ENCODE results near the gene FYCO1. TPM values are rescaled to one million over a fixed set of nuclear protein-coding genes. Genes with fewer than 3 reads are reported as not detected.
"Not testable (repeated sequence)": the region's sequence is repeated elsewhere in the genome, so short reads cannot be mapped to it uniquely, and the experiment has no call there.

Gene FYCO1
- total RNA-seq, 2 experiments from 2014 or later: 21.7 to 22.6 TPM

- H3K36me3 Mint-ChIP-seq (ENCODE audit: low read depth): peaks cover 5% of the 10 kb centered on the region
- H3K9me3 Mint-ChIP-seq: peaks cover 10% of the 10 kb centered on the region
- H3K27ac Mint-ChIP-seq: no peak overlapping the region
- H3K27me3 Mint-ChIP-seq: peaks cover 6% of the 10 kb centered on the region
- POLR2A ChIA-PET: no interaction called here
- CTCF ChIA-PET: no interaction called here
- no peak for DNase-seq
- no peak overlapping the region for H3K4me3 Mint-ChIP-seq
- H3K4me1 Mint-ChIP-seq: peaks cover 4% of the 10 kb centered on the region
These were observed 27.5 kb upstream of the FYCO1 start for GRCh38 chr3:46022909-46023785.

DNA sequence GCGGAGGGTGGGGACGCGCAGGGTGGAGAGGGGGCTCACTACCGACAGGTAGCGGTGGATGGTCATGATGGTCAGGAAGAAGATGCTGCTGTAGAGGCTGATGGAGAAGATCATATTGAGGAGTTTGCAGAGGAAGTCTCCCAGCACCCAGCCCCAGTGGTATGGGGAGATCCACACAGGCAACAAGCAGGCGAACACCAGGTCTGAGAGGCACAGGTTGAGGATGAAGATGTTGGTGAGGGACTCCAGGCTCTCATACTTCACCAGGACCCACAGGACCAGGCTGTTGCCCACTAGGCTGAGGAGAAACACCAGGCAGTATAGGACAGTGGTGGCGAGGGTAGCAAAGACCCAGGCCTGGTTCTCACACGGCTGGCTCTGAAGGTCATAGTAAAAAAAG lies 25.9 kb upstream of the FYCO1 start:
- DNase-seq: no peak
- ChIA-PET POLR2A (no interaction called here), CTCF (no interaction called here)
- Mint-ChIP-seq H3K4me3 (no peak overlapping the region), H3K4me1 (peaks cover 12% of the 10 kb centered on the region), H3K27ac (no peak overlapping the region), H3K36me3 (ENCODE audit: low read depth) (no peaks in the 10 kb centered on the region), H3K27me3 (peaks cover 6% of the 10 kb centered on the region), H3K9me3 (peaks cover 4% of the 10 kb centered on the region)

DNA sequence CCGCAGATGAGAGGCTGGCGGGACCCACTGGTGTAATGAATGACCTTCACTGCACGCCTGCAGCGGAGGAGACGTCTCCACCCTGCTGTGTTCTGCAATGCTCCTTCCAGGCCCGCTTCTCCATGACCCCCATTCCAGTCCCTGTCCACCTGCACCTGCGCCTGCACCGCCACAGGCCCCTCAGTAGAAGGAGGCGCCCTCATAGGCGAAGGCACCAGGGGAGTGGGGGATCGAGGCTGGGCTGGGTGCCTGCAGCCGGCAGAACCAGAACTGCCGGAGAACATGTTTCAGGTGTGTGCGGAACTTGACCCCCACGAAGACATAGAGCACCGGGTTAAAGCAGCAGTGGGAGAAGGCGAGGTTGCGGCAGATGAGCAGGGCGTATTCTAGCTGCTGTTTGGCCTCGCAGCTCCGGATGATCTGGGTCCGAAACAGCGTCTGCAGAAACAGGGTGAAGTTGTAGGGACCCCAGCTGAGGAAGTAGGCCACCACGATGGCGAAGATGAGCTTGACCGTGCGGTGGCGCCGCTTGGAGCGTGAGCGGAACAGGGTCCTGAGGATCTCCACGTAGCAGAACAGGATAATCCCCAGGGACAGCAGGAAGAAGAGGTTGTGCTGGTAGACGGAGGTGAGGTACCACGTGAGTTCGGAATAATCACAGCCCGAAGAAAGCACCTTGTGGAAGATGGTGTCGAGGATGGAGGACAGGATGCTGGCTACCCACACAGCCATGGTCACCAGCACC lies 25.3 kb upstream of the FYCO1 start:
- peaks cover 4% of the 10 kb centered on the region for H3K9me3 Mint-ChIP-seq
- H3K4me1 Mint-ChIP-seq: peaks cover 12% of the 10 kb centered on the region
- H3K36me3 Mint-ChIP-seq (ENCODE audit: low read depth): no peaks in the 10 kb centered on the region
- no peak overlapping the region for H3K4me3 Mint-ChIP-seq
- no peak for DNase-seq
- POLR2A ChIA-PET: no interaction called here
- CTCF ChIA-PET: no interaction called here
- no peak overlapping the region for H3K27ac Mint-ChIP-seq
- H3K27me3 Mint-ChIP-seq: peaks cover 6% of the 10 kb centered on the region

DNA sequence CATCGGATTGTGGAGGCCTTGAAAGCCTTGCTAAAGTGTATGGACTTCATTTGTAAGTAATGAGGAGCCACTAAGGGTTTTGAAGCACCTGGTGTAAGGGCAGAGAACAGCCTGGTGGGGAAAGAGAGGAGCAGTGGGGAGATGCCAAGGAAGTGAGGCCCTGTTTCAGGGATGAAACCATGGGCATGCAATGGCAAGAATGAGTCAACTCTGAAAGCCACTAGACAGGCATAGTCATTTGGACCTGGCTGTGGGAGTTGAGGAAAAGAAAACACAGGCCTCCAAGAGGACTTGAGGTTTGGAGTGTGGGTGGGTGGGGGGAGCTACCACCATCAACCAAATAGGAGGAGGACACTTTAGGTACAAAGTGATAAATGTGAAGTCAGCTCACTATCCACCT lies 24.1 kb upstream of the FYCO1 start:
- Mint-ChIP-seq H3K4me3 (no peak overlapping the region), H3K9me3 (peaks cover 7% of the 10 kb centered on the region), H3K27me3 (peaks cover 4% of the 10 kb centered on the region), H3K36me3 (ENCODE audit: low read depth) (no peaks in the 10 kb centered on the region), H3K4me1 (peaks cover 12% of the 10 kb centered on the region), H3K27ac (no peak overlapping the region)
- CTCF ChIA-PET: interaction anchor here (0.6 kb wide), 1 partner anchor 9 kb away, joined by 3 read pairs; no protein-coding TSS in a partner anchor
- DNase-seq: no peak
- POLR2A ChIA-PET: no interaction called here

GRCh38 chr3:46017720-46018119 lies 22.1 kb upstream of the FYCO1 start:
- Mint-ChIP-seq H3K36me3 (ENCODE audit: low read depth) (no peaks in the 10 kb centered on the region), H3K9me3 (peaks cover 7% of the 10 kb centered on the region), H3K4me1 (peaks cover 19% of the 10 kb centered on the region), H3K4me3 (no peak overlapping the region), H3K27ac (no peak overlapping the region), H3K27me3 (peaks cover 8% of the 10 kb centered on the region)
- POLR2A ChIA-PET: no interaction called here
- CTCF ChIA-PET: no interaction called here
- no peak for DNase-seq

GRCh38 chr3:46013316-46014094 lies 17.9 kb upstream of the FYCO1 start:
- H3K4me1 Mint-ChIP-seq: peaks cover 21% of the 10 kb centered on the region
- no peak overlapping the region for H3K27ac Mint-ChIP-seq
- H3K27me3 Mint-ChIP-seq: peaks cover 6% of the 10 kb centered on the region
- H3K9me3 Mint-ChIP-seq: peaks cover 6% of the 10 kb centered on the region
- CTCF ChIA-PET: interaction anchor here (0.7 kb wide), 1 partner anchor 198 kb away, joined by 3 read pairs; no protein-coding TSS in a partner anchor
- POLR2A ChIA-PET: no interaction called here
- H3K4me3 Mint-ChIP-seq: no peak overlapping the region
- no peaks in the 10 kb centered on the region for H3K36me3 Mint-ChIP-seq (ENCODE audit: low read depth)
- no peak for DNase-seq

- no peak overlapping the region for H3K27ac Mint-ChIP-seq
- H3K27me3 Mint-ChIP-seq: peaks cover 6% of the 10 kb centered on the region
- ChIA-PET CTCF (no interaction called here), POLR2A (no interaction called here)
- H3K4me1 Mint-ChIP-seq: peaks cover 14% of the 10 kb centered on the region
- no peak overlapping the region for H3K4me3 Mint-ChIP-seq
- H3K9me3 Mint-ChIP-seq: peaks cover 6% of the 10 kb centered on the region
- no peak for DNase-seq
- no peaks in the 10 kb centered on the region for H3K36me3 Mint-ChIP-seq (ENCODE audit: low read depth)
These were observed 16.6 kb upstream of the FYCO1 start for GRCh38 chr3:46012246-46012645.

DNA sequence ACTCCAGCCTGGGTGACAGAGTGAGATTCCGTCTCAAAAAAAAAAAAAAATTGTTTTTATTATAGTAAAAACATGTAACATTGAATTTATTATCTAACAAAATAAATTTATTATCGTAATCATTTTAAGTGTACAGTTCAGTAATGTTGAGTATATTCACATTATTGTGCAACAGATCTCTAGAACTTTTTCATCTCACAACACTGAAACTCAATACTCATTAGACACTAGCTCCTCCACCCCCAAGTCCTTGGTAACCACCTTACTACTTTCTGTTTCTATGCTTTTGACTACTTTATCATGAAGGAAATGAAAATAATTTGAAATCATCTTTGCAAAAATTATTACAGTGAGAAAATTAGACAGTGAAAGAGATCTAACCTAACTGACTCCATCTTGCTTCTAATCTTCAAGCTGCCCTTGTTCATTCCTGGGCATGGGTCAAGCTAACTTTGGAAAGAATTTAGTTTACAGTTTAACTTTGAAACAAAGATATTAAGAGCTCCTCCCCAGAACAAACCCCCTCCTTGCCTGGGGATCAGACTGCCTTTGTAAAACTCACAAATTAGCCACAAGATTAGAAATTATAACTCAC lies 15.0 kb upstream of the FYCO1 start:
- Mint-ChIP-seq H3K27ac (no peak overlapping the region), H3K9me3 (peaks cover 6% of the 10 kb centered on the region), H3K36me3 (ENCODE audit: low read depth) (no peaks in the 10 kb centered on the region), H3K4me3 (no peak overlapping the region), H3K27me3 (peaks cover 6% of the 10 kb centered on the region), H3K4me1 (peaks cover 13% of the 10 kb centered on the region)
- ChIA-PET POLR2A (no interaction called here), CTCF (interaction anchor here (0.7 kb wide), 1 partner anchor 9 kb away, joined by 3 read pairs; no protein-coding TSS in a partner anchor)
- DNase-seq: no peak

GRCh38 chr3:46008058-46008457 lies 12.4 kb upstream of the FYCO1 start:
- H3K36me3 Mint-ChIP-seq (ENCODE audit: low read depth): peaks cover 2% of the 10 kb centered on the region
- peaks cover 3% of the 10 kb centered on the region for H3K9me3 Mint-ChIP-seq
- H3K27me3 Mint-ChIP-seq: peaks cover 2% of the 10 kb centered on the region
- H3K4me1 Mint-ChIP-seq: peaks cover 8% of the 10 kb centered on the region
- POLR2A ChIA-PET: no interaction called here
- no peak overlapping the region for H3K27ac Mint-ChIP-seq
- no peak overlapping the region for H3K4me3 Mint-ChIP-seq
- DNase-seq: no peak
- CTCF ChIA-PET: no interaction called here

- Mint-ChIP-seq H3K27me3 (no peaks in the 10 kb centered on the region), H3K36me3 (ENCODE audit: low read depth) (peaks cover 2% of the 10 kb centered on the region), H3K4me1 (peaks cover 6% of the 10 kb centered on the region), H3K27ac (no peak overlapping the region), H3K9me3 (peaks cover 1% of the 10 kb centered on the region), H3K4me3 (no peak overlapping the region)
- no peak for DNase-seq
- ChIA-PET CTCF (interaction anchor here (0.8 kb wide), 1 partner anchor 71 kb away, joined by 3 read pairs; no protein-coding TSS in a partner anchor), POLR2A (no interaction called here)
These were observed 11.7 kb upstream of the FYCO1 start for GRCh38 chr3:46007280-46007679.

GRCh38 chr3:46006238-46007032 lies 10.8 kb upstream of the FYCO1 start:
- DNase-seq: no peak
- Mint-ChIP-seq H3K9me3 (no peaks in the 10 kb centered on the region), H3K36me3 (ENCODE audit: low read depth) (peaks cover 2% of the 10 kb centered on the region), H3K4me3 (no peak overlapping the region), H3K27ac (no peak overlapping the region), H3K27me3 (no peaks in the 10 kb centered on the region), H3K4me1 (peaks cover 6% of the 10 kb centered on the region)
- ChIA-PET POLR2A (no interaction called here), CTCF (interaction anchor here (0.8 kb wide), 1 partner anchor 71 kb away, joined by 3 read pairs; no protein-coding TSS in a partner anchor)

- H3K9me3 Mint-ChIP-seq; DNase-seq; H3K27me3 Mint-ChIP-seq; H3K36me3 Mint-ChIP-seq (ENCODE audit: low read depth); H3K27ac Mint-ChIP-seq; H3K4me3 Mint-ChIP-seq; H3K4me1 Mint-ChIP-seq; POLR2A ChIA-PET: not testable (repeated sequence)
- CTCF ChIA-PET: interaction anchor here (0.6 kb wide), 1 partner anchor 1229 kb away, joined by 3 read pairs; no protein-coding TSS in a partner anchor
These were observed 8.1 kb upstream of the FYCO1 start for GRCh38 chr3:46003706-46004105.
